SK-N-SH treated with all-trans-retinoic acid at 6 μM for 48 hours (cell line): Measurements from ENCODE around the gene PID1.

Source experiments
- ATAC-seq: fragments of 200-7000 bp; cut with Tn5 transposase; 3 replicates; pipeline ENCODE4 v1.9.1; 2020; ENCODE audit warnings: mild to moderate bottlenecking, moderate library complexity
- BACH2 ChIP-seq: fragments of 250-450 bp; sonication (Bioruptor Pico); IDR thresholded peaks from 2 replicates; pipeline ENCODE4 v1.9.0; 2021; ENCODE audit warnings: mild to moderate bottlenecking, borderline replicate concordance
- CSDC2 ChIP-seq: fragments of 250-450 bp; sonication (Bioruptor Pico); IDR thresholded peaks from 2 replicates; pipeline ENCODE4 v1.5.0; 2020; ENCODE audit warnings: mild to moderate bottlenecking, moderate library complexity
- ESRRG ChIP-seq: fragments of 250-450 bp; sonication (Bioruptor Pico); IDR thresholded peaks from 2 replicates; pipeline ENCODE4 v1.6.1; 2021; ENCODE audit warnings: mild to moderate bottlenecking
- GLIS3 ChIP-seq: fragments of 250-450 bp; sonication (Bioruptor Pico); IDR thresholded peaks from 2 replicates; pipeline ENCODE4 v1.5.0; 2020; ENCODE audit warnings: mild to moderate bottlenecking, moderate library complexity
- OSR1 ChIP-seq: fragments of 250-450 bp; sonication (Bioruptor Pico); IDR thresholded peaks from 2 replicates; pipeline ENCODE4 v1.8.0; 2022; ENCODE audit warnings: moderate library complexity, mild to moderate bottlenecking, inconsistent platforms
- POU6F1 ChIP-seq: fragments of 250-450 bp; sonication (Bioruptor Pico); IDR thresholded peaks from 2 replicates; pipeline ENCODE4 v1.8.0; 2021; ENCODE audit warnings: low read depth, mild to moderate bottlenecking, moderate library complexity, borderline replicate concordance
- PPARA ChIP-seq: fragments of 250-450 bp; sonication (Bioruptor Pico); IDR thresholded peaks from 2 replicates; pipeline ENCODE4 v1.5.0; 2020; ENCODE audit warnings: mild to moderate bottlenecking, borderline replicate concordance
- RARB ChIP-seq: fragments of 250-450 bp; sonication (Bioruptor Pico); IDR thresholded peaks from 2 replicates; pipeline ENCODE4 v1.8.0; 2021; ENCODE audit warnings: mild to moderate bottlenecking, moderate library complexity
- SNAI2 ChIP-seq: fragments of 250-450 bp; sonication (Bioruptor Pico); IDR thresholded peaks from 2 replicates; pipeline ENCODE4 v1.5.0; 2020; ENCODE audit warnings: mild to moderate bottlenecking, moderate library complexity
- TCF4 ChIP-seq: fragments of 250-450 bp; sonication (Bioruptor Pico); IDR thresholded peaks from 2 replicates; pipeline ENCODE4 v1.8.0; 2021; ENCODE audit warnings: mild to moderate bottlenecking, moderate library complexity, borderline replicate concordance
- TOX ChIP-seq: fragments of 250-450 bp; sonication (Bioruptor Pico); IDR thresholded peaks from 2 replicates; pipeline ENCODE4 v1.8.0; 2021; ENCODE audit warnings: mild to moderate bottlenecking, moderate library complexity, borderline replicate concordance
- TSHZ2 ChIP-seq: fragments of 250-450 bp; sonication (Bioruptor Pico); IDR thresholded peaks from 2 replicates; pipeline ENCODE4 v1.5.0; 2020; ENCODE audit warnings: mild to moderate bottlenecking, moderate library complexity
- ZFP3 ChIP-seq: fragments of 250-450 bp; sonication (Bioruptor Pico); IDR thresholded peaks from 2 replicates; pipeline ENCODE4 v1.5.0; 2020; ENCODE audit warnings: mild to moderate bottlenecking, moderate library complexity
- ZFP30 ChIP-seq: fragments of 450-650 bp; formaldehyde crosslinking; IDR thresholded peaks from 2 replicates; pipeline ENCODE4 v1.5.0; 2022; ENCODE audit warnings: mild to moderate bottlenecking, moderate library complexity
- ZNF565 ChIP-seq: fragments of 450-650 bp; formaldehyde crosslinking; conservative IDR thresholded peaks from 2 replicates; pipeline ENCODE4 v1.5.0; 2020; ENCODE audit warnings: low read depth, mild to moderate bottlenecking, moderate library complexity
- ZNF70 ChIP-seq: fragments of 450-650 bp; formaldehyde crosslinking; IDR thresholded peaks from 2 replicates; pipeline ENCODE4 v1.5.0; 2020; ENCODE audit warnings: mild to moderate bottlenecking, moderate library complexity
- ZNF8 ChIP-seq: fragments of 450-650 bp; formaldehyde crosslinking; IDR thresholded peaks from 2 replicates; pipeline ENCODE4 v1.5.0; 2020; ENCODE audit warnings: mild to moderate bottlenecking, moderate library complexity
- TF ChIP-seq, protein P1 (sequence below): fragments of 250-450 bp; sonication (Bioruptor Pico); IDR thresholded peaks from 2 replicates; pipeline ENCODE4 v1.8.0; 2020; ENCODE audit warnings: mild to moderate bottlenecking, moderate library complexity, borderline replicate concordance
- TF ChIP-seq, protein P2 (sequence below): fragments of 250-450 bp; sonication (Bioruptor Pico); IDR thresholded peaks from 2 replicates; pipeline ENCODE4 v1.5.1; 2020; ENCODE audit warnings: low read depth, mild to moderate bottlenecking, moderate library complexity

PID1 gene

GRCh38 chr2:229176136-229176535, 95.0 kb downstream of the PID1 start:
- TF ChIP-seq SNAI2 (CRISPR knock-in tag) (no peak), TCF4 (CRISPR knock-in tag) (no peak), POU6F1 (no peak)
- no peak for ATAC-seq

DNA sequence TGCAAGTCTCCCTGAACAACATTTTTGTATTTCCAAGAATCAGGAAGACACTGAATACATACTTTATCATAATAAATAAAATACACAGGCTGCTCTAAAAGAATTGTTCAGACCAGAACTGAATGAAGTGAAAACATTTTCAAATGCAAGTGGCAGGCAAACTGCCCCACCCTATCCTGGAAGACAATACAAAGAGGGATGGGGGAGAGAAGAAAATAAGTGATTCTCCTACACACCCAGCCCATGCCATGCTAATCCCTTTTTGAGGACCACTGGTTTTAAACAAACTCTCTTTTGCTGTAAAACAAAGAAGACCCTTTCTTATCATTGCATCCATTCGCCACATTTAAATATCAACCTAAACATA, 95.6 kb downstream of the PID1 start:
- no peak for TF ChIP-seq POU6F1
- no peak for TF ChIP-seq ZNF565 (CRISPR knock-in tag)
- TF ChIP-seq, protein P1, sequence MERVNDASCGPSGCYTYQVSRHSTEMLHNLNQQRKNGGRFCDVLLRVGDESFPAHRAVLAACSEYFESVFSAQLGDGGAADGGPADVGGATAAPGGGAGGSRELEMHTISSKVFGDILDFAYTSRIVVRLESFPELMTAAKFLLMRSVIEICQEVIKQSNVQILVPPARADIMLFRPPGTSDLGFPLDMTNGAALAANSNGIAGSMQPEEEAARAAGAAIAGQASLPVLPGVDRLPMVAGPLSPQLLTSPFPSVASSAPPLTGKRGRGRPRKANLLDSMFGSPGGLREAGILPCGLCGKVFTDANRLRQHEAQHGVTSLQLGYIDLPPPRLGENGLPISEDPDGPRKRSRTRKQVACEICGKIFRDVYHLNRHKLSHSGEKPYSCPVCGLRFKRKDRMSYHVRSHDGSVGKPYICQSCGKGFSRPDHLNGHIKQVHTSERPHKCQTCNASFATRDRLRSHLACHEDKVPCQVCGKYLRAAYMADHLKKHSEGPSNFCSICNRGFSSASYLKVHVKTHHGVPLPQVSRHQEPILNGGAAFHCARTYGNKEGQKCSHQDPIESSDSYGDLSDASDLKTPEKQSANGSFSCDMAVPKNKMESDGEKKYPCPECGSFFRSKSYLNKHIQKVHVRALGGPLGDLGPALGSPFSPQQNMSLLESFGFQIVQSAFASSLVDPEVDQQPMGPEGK (CRISPR knock-in tag), result no peak
- TF ChIP-seq ZFP3 (CRISPR knock-in tag), result no peak
- no peak for TF ChIP-seq ZNF70 (CRISPR knock-in tag)
- no peak for TF ChIP-seq PPARA
- TF ChIP-seq, protein P2, sequence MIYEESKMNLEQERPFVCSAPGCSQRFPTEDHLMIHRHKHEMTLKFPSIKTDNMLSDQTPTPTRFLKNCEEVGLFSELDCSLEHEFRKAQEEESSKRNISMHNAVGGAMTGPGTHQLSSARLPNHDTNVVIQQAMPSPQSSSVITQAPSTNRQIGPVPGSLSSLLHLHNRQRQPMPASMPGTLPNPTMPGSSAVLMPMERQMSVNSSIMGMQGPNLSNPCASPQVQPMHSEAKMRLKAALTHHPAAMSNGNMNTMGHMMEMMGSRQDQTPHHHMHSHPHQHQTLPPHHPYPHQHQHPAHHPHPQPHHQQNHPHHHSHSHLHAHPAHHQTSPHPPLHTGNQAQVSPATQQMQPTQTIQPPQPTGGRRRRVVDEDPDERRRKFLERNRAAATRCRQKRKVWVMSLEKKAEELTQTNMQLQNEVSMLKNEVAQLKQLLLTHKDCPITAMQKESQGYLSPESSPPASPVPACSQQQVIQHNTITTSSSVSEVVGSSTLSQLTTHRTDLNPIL (CRISPR knock-in tag), result no peak
- TF ChIP-seq GLIS3, result no peak
- TF ChIP-seq ESRRG, result no peak
- TF ChIP-seq ZNF8, result no peak
- TF ChIP-seq OSR1 (CRISPR knock-in tag), result no peak
- TF ChIP-seq BACH2 (CRISPR knock-in tag), result no peak
- TF ChIP-seq SNAI2 (CRISPR knock-in tag), result no peak
- no peak for TF ChIP-seq RARB (CRISPR knock-in tag)
- TF ChIP-seq TOX (CRISPR knock-in tag), result no peak
- no peak for TF ChIP-seq ZFP30 (CRISPR knock-in tag)
- no peak for ATAC-seq

DNA sequence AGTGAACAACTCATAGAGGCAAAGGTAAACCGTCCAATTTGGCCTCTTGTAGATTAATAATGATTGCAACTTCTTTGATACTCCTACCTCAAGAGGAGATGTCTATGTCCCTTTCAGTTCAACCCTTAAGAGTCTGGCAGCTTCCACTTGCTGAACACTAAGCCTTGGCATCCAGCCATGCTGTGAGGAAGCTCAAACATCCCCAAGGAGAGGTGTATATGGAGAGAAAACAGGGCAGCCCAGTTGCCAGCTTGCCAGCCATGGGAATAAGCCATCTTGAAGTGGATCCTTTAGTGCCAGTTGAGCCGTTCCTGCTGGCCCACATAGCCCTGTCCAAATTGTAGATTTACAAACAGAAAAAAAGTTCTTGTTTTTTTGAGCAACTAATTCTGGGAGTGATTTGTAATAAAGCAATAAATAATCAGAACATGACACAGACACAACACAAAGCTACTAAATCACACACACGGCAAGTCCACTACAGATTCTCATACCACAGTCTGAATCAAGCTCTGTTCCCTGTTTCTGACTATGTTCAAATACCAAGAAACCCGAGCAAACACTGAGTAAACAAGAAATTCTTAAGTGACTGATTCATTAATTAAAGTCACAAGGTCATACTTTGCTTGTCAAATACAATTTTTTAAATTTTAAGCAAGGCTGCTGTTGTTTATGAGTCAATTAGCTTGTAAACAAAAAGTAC, 96.1 kb downstream of the PID1 start:
- TF ChIP-seq TOX (CRISPR knock-in tag) (no peak), TSHZ2 (CRISPR knock-in tag) (no peak), SNAI2 (CRISPR knock-in tag) (no peak), PPARA (no peak), ESRRG (no peak), RARB (CRISPR knock-in tag) (no peak), ZFP30 (CRISPR knock-in tag) (no peak), GLIS3 (no peak), BACH2 (CRISPR knock-in tag) (no peak), ZNF70 (CRISPR knock-in tag) (no peak)
- no peak for ATAC-seq

GRCh38 chr2:229173825-229174359, 97.2 kb downstream of the PID1 start:
- TF ChIP-seq PPARA, result no peak
- no peak for TF ChIP-seq CSDC2
- TF ChIP-seq ZFP30 (CRISPR knock-in tag), result no peak
- no peak for ATAC-seq
